NCI-H1930 (cell line): ENCODE measurements around the gene C11orf21.

Experiments used
- DNase-seq, 2 experiments: peaks; one replicate each; lab custom pipeline; 2025; lab: John Stamatoyannopoulos, UW

C11orf21 gene

DNA sequence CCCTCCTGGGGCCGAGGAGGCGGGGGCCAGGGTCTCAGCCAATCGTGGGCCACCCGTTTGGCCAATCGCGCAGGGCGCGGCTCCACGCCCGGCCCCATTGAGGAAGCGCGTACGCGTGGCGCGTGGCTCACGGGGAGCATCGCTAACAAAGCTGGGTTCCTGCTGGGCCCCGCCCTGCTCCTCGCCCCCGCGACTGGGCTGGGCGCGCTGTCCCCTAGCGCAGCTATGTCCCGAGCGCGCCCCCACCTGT lies 30.7 kb downstream of the C11orf21 start:
- peak in 1 of 2 experiments; percentile 33 for DNase-seq

DNA sequence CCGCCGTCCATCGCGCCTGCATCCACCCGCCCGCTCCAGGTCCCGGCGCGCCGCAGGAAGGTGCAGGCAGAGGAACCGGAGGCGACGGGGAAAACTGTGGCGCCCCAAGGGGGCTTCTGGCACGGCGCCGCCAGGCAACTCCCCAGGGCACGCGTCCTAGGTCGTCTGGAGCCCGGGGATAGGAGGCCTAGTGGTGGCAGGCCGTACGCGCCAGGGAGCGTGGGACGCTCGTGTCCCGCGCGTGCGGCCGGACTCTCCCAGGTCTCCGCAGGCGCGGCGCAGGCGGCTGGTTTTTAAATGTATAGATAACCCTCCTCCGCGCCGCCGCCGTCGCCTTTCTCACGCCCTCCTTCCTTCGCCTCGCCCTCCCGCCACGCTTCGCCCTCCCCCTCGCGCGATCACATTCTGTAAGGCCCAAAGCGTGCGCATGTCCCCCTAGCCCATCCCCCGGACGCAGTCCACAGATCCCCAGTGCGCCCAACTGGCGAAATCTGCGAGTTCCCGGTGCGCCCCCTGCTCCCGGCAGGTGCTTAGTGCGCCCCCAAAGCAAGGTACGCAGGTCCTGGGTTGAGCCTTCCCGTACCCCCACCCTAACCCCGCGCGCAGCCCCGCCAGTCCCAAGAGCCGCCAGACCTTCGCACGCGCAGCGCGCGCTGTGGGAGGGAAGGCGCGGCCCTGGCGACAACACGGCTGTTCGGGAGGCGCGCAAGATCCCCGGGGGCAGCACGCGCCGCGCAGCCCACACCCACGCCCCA lies 31.2 kb downstream of the C11orf21 start, which contains the start of gene ASCL2:
TSS of gene ASCL2 (minus strand) at position 267 of the 755 bp plus-strand sequence. CDS start at position 11, 256 bp downstream.
- DNase-seq: peak in 1 of 2 experiments; percentile 34

DNA sequence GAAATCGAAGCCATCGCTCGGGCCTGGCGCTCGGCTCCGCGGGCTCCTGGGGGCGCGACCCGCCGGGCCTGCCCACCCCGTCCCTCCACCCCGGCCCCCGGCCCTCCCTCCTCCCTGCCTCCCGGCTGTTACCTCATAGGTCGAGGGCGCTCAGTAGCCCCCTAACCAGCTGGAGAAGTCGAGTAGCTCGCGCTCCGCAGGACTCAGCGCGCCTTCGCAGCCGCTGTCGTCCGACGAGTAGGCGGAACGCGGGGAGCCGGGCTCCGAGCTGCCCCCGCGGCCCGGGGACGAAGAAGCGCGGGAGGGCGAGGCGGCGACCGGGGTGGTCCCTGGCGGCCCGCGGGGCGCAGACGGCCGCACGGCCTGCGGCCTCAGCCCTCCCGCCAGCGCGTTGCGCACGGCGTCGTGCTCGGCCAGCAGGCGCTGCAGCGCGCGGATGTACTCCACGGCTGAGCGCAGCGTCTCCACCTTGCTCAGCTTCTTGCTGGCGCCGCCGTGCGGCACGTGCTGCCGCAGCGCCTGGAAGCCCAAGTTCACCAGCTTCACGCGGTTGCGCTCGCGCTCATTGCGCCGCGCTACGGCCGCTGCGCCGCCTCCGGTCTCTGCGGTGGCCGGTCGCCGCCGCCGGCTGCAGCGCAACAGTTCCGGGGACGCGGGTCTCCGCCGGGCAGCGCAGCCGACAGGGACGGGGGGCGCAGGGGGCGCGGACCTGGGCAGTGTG lies 32.0 kb downstream of the C11orf21 start:
- DNase-seq: peak; percentile 79 to 86

DNA sequence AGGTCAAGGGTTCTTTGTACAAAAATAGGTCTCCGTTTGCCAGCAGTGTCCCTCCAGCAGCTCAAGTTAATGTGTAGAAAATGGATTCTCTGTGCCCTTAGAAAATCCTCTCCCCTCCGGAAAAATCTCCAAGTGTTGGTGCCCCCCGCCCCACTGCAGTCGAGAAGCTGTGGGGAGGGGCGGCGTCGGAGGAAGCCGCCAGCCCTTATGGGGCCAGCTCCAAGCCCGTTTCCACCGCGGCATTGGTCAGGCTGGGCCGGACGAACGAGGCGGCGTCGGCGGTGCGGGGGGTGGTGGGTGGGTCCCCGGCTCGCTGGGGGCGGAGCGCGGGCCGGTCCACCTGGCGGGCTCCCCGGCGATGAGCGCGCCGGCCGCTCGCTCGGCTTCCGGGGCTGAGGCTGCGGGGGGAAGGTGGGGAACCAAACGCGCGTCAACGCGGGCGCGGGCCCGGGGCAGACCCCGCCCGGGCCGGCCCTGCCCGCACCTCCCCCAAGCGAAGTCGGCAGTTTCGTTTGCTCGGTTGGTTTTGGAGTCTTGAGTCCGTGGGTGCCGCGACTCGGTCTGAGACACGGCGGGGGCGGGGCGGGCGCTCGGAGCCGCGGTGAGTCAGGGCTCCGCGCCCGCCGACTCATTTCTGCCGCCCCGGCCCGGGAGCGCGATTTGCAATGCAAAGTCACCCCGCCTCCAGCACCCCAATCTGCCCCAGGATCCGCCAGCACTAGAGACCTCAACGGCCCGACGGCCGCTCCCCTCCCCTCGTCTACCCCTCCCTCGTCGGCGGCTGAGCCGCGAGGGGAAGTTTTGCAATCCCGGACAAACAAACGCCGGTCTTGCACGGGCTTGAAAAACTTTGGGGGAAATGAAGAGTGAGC lies 32.8 kb downstream of the C11orf21 start:
- DNase-seq: peak; percentile 19 to 53

DNA sequence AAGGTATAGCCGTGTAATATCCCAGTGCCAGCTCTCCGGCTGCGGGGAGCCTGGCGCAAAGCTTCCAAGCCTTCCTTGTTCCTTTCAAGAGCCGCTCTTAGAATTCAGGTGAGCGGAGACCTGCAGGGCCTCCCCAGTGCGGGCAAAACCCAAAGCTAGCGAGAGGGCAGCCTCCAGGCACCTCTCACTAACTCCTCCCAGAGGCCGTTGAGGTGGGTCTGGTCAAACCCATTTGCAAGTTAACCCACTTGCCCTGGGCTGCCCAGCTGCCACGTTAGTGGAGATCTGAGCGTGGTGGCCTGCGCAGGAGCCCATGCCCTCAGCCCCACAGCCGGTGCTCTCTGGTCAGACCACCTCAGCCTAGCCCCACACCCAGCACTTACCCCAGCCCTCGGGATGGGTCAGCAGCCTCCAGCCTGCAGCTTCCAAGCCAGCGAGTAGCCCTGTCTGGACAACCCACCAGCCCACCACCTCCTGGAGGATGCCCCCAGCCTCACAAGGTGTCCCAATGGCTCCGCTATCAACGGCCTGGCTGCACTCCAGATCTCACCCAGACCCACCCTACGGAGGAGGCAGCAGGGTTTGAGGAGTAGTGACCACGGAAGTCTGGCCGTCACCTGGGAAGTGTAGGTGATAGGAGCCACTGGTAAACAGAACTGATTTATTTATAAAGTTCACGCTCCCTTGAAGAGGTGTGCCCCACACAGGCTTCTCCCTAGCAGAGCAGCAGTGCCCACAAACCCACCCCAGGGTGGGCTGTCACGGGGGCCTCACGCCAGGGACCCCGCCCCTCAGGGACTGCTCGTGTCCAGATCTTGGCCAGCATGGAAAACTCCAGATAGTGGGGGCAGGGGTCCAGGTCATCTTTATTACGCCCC lies 33.6 kb downstream of the C11orf21 start:
- no peak for DNase-seq

DNA sequence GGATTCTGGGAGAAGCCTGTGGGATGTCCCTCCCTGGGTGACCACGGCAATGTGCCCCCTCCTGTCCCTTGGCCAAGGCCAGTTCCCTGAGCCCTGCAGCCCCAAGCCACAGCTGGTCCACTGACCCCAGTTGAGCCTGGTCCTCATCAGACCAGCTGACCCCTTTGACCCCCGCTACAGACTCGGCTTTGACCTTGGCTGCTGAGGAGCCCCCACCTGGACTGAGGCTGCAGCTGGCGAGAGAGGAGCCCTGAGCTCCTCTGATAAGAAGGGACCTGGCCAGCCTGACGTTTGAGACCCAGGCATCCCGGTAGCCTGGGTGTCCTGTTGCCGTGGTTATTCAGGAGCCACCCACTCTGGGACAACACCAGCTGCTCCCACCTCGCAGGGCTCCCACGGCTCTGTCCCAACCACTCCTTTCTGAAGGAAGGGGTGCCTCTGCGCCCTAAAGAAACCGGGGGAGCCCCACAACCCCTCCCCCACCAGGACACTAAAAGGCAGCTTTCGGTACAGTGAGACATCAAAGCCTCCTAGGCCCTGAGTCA lies 34.3 kb downstream of the C11orf21 start:
- no peak for DNase-seq

DNA sequence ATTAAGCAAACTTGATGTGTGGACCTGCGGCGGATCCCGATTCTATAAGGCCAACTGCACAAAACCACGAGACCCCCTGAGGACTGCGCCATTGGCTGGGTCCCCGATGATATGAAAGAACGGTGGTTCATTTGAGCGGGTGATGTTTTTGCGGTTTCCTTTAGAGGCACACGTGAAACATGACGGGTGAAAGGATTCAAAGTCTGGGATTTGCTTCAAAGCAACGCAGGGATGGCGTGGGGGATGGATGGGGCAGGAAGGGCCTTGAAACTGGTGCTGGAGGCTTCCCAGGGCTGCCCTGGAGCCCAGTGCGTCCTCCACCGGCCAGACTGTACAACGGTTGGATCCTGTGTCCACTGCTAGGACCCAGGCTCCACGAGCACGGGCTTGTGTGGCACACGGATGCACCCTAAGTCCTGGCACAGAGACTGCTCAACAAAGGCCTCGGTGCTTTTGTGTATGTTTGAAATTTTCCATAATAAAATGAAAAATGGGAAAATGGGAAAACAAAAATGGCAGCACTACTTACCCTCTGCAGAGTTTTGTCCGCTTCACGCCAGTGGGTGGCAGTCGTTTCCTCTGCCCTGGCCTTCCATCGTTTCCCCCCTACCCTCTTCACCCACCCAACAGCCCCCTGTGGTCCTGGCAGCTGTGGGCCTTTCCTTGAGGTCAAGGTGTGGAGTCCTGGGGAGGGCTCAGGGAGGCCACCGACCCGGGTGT lies 35.0 kb downstream of the C11orf21 start:
- no peak for DNase-seq

DNA sequence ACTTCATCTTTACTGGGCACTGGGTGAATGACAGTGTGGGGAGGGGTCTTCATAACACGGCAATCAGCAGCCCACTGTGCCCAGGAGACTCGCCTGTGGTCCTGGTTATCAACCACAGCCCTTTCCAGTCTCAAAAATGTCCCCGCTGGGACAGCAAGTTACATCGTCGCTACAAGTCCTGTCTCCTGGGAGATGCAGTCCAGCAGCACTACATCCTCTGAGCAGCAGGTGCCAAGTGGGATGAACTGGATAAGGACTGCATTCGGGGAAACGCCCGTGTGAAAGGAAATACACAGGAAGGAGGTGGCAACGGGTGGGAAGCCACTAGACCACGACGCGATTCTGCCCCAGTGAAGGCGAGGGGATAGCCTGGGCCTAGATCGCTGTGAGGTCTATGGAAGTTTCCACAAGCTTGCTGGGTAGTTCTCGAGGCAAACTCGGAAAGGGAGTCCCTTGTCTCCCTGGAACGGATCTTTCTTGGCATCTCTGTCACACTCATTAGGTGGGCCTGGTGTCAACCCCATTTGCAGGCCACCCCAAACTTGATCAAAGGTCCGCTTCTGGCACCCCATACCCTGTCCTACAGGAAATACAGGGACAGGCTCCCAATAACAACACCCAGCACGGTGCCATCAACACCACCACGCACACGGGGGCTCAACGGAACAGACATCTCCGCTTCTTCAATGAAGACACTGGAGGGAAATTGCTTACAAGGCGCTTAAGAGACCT lies 35.7 kb downstream of the C11orf21 start:
- no peak for DNase-seq

DNA sequence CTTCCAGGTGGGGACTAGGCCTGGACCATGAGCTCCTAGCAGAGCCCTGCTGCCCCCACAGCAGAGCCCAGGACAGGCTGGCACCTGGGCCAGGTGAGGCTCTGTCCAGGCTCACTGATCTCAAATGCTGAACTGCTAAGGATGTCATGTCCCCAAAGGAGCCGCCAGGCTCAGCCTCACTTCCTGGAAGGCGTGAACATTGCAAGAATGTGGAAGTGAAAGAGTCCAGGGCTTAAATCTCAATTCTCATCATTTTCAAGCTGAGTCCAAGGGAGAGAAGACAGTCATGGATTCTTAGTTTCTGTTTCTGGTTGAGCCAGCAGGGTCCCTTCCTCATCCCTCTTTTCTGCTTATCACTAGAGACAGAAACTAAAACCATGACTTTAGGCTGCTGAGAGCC lies 36.3 kb downstream of the C11orf21 start:
- no peak for DNase-seq

DNA sequence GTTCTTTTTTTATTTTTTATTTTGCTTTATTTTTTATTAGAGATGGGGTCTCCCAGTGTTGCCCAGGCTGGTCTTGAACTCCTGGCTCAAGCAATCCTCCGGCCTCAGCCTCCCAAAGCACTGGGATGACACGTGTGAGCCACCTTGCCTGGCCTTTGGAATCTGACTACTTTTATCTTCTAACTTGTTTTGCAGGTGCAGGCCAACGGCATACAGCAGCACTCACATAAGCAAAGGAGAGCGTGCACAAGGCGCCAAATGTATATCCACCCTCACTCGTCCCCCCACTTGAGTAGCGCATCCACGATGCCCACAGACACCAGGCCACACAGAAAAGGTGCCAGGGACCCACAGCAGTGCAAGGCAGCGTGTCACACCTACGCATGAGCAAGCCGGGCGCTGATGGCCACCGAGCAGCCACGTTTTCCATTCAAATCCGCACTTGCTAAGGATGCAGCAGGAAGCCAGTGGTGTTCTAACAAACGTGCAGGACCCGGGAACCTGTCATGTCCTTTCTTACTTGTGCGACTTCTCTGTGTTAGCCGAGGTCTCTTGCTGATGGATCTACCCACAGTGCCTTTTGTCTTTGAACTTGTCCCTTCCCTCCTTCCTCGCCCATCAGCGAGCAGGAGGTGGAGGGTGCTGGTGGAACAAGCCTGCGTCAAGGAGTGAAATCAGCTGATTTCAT lies 37.2 kb downstream of the C11orf21 start:
- DNase-seq: no peak

DNA sequence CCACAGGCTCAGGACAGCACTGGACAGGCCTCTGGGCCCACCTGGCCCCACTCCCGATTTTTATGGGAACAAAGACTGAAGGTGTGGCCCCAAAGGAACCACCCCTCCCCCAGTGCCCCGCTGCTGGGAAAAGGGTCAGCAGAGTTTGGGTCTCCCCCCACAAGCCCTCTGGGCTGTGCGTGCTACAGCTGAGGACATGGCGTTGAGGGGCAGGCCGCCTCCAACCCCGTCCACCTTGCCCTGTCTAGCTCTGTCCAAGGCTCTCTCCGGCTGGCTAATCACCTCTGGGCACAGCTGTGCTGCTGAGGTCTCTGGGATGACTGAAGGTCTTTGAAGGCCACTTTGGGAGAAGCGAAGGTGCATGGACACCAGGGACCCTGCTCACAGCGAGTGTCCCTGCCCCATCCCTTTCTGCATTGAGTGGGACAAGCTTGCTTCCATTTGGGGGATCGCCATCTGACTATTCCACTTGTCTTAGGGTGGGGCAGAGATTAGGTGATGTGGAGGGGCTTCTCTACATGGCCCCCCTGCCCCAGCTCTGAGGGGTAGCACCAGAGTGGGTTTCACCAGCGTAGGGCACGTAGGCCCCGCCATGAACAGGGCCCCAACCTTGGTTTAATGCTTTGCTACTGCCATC lies 37.9 kb downstream of the C11orf21 start:
- DNase-seq: no peak

DNA sequence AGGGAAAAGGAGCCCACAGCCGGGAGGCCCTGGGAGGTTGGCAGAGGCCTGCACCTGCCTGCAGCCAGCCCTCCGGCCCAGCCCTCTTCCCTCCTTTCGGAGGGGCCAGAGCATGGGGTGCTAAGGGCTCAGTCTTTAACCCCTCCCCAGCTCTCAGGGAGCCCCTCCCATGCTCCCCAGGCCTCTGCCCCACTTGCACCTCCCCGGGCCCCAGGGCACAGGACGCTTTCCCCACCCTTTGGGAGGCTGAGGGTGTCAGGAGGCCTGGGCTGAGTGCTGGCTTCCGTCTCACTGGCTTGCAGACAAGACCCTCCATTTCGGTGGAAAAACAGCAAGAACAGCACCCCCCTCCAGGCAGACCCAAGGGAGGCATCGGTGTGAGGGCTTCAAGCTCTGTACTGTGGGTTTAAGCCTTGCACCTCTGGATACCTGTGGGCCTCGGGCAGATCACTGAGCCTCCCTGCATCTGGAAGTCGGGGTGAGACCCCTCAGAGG lies 38.6 kb downstream of the C11orf21 start:
- no peak for DNase-seq

DNA sequence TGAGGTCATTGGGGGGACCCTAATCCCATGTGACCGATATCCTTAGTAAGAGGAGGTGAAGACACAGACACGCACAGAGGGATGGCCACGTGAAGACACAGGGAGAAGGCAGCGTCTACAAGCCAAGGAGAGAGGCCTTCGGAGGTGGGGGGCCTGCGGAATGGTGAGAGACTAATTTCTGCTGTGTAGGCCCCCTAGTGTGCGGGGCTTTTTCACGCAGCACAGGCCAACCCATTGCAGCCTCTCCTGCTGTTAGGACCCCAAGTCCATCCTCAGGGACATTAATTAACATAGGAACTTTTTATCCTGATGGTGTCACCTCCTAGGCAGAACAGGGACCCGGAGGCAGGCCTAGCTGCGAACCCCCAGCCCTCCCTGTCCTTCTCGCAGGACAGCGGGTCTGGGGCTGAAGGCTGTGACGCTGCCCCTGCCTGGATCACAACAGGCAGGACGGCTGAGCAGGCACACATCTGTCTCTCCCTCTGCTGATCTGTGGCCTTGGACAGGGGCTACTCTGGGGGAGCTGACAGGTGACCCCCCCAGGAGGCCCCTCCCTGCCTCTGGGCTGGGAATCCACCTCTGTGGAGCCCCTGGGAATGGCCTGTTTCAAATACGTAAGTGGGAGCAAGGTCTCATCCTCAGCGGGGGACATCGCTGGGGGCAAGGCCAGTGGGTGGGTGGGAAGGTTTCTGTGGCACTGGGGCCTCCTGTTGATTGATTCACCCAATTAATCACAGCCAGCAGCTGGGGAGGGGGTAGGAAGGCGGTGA lies 39.2 kb downstream of the C11orf21 start:
- DNase-seq: no peak

DNA sequence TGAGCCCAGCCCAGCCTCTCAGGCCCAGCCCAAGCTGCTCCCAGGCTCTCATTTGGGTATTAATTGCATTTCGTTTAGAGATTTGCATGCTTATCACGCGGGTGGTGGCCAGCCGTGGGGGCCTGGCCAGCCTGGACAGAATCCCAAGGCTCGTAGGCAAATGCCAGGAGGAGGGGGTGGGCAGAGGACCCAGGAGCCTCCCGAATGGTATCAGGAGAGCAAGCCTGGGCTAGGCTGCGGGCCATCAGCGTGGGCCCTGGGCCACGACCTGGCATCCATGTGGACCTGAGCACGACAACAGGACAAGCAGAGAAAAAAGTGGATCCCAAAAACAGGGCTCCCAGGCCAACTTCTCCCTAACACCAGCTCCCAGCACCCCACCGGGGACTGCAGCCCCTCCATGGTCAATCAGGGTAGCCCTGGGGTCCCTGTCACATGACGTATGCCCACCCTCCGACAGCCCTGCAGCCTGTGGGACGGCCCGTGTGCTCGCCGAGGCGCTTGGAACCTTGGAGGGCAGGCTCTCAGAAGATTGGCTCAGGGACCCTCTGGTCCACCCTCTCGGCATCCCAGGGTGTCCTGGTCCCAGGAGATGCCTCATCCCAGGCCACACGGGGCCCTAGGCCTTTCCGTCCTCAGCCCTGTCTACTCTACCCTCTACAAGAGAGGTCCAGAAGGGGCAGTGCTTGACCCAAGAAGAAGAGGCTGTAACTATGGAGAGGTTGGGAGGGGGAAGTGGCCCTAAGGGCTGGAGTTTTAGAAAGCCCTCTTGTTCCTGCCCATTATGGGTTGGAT lies 40.1 kb downstream of the C11orf21 start:
- no peak for DNase-seq

DNA sequence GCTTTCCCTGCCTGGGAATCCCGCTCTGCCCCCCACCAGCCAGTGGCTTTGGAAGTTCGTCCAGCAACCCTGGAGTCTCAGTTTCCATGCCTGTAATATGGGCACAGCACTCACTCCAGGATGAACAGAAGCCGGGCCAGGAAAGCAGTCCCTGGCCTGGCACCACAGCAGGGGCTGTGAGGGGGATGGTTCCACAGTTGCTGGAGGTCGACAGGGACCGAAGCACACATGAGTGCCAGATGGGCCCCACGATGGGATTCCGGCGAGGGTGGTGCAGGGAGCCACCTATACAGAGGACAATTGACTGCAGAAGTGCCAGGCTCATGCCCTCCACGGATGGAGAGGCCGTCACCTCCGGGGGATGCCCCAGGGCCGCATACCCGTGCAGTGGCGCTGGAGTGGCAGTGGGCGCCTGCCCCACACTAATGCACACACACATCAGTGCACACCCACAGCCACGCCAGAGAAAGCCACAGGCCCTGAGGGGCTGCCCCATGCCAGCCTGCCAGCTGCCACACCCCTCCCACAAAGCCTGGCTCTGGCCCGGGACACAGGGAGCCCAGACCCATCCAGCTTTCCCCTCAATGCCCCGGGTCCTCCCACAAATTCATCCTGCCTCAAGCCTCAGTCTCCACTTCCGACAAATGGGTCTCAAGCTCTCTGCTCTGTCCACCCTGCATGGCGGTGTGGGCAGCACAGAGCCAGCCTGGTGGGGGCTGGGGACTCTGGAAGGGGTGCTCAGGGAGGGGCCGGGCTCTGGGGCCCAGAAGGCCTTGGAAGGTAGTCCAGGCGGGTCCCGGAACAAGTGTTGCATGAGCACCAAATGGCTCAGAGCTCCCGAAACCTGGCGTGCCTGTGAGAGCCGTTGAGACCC lies 41.0 kb downstream of the C11orf21 start:
- no peak for DNase-seq

DNA sequence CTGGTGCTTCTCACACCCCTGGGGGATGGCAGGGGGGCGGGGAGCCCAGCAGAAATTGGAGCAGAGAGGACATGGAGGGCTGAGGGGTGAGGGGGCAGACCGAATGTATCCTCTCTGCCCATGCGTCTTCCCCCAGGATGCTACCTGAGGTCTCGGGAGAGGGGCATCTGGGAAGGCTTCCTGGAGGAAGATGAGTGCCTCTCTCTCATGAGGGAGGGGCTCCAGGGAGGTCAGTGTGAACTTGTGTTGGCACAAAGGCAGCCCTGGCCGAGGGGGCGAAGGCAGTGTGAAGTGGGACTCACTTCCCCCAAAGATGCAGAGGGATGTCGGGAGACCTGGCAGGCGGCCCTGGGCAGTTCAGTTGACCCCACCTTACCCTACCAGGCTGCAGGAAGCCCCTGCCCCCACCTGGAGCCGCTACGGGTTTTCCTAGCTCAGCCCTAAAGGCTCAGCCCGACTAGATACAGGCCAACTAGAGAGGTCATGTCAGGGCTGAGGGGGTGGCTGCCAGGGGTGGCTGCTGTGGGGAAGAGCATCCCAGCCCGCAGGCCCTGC lies 41.7 kb downstream of the C11orf21 start:
- no peak for DNase-seq
